ENCODE measurements around the gene EFCAB5.
"Not testable (repeated sequence)": the region's sequence is repeated elsewhere in the genome, so short reads cannot be mapped to it uniquely, and the experiment has no call there.

- TF ChIP-seq, protein P1, sequence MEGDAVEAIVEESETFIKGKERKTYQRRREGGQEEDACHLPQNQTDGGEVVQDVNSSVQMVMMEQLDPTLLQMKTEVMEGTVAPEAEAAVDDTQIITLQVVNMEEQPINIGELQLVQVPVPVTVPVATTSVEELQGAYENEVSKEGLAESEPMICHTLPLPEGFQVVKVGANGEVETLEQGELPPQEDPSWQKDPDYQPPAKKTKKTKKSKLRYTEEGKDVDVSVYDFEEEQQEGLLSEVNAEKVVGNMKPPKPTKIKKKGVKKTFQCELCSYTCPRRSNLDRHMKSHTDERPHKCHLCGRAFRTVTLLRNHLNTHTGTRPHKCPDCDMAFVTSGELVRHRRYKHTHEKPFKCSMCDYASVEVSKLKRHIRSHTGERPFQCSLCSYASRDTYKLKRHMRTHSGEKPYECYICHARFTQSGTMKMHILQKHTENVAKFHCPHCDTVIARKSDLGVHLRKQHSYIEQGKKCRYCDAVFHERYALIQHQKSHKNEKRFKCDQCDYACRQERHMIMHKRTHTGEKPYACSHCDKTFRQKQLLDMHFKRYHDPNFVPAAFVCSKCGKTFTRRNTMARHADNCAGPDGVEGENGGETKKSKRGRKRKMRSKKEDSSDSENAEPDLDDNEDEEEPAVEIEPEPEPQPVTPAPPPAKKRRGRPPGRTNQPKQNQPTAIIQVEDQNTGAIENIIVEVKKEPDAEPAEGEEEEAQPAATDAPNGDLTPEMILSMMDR (conservative IDR thresholded peaks at IDR 0.05 in 1 of 2, IDR thresholded peaks at IDR 0.05 in 1 of 2; ENCODE audit: extremely low read depth in 1 of 2, insufficient read depth in 1 of 2, low read depth in 1 of 2, low read length in 2 of 2) = not testable (repeated sequence)
- not testable (repeated sequence) for TF ChIP-seq EZH2 (IDR thresholded peaks at IDR 0.05; ENCODE audit: borderline replicate concordance, low read length)
These were observed 5.5 kb upstream of the EFCAB5 start for GRCh38 chr17:29935909-29936308.
